ENCODE results near the gene SYNRG.

Gene SYNRG

GRCh38 chr17:37558299-37558698 lies 50.9 kb downstream of the SYNRG start:
- Histone ChIP-seq H3K4me3 (ENCODE audit: low read length) (no peak overlapping the region), H3K27me3 (ENCODE audit: control insufficient read depth, insufficient read depth, low read length) (no peaks in the 10 kb centered on the region), H3K4me1 (ENCODE audit: control insufficient read depth, insufficient read depth, low read length) (no peaks in the 10 kb centered on the region), H3K9ac (ENCODE audit: low read depth, low read length) (no peak overlapping the region), H3K36me3 (ENCODE audit: insufficient read depth, low read length) (peaks cover 21% of the 10 kb centered on the region), H3K9me3 (replicated peaks; ENCODE audit: low read length) (no peaks in the 10 kb centered on the region), H3K4me2 (ENCODE audit: low read length) (no peak overlapping the region)

DNA sequence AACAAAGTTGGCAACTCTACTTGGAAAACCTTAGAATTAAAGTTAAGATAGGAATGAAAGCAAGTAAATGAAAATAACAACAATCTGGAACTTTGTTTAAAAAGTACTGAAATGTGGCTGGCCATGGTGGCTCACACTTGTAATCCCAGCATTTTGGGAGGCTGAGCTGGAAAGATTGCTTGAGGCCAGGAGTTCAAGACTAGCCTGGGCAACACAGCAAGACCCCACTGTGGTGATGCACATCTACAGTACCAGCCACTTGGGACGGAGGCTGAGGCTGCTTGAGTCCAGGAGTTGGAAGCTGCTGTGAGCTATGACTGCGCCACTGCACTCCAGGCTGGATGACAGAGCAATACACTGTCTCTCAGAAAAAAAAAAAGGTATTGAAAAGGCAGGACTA lies 51.7 kb downstream of the SYNRG start:
- Histone ChIP-seq H3K4me2 (ENCODE audit: low read length) (no peak overlapping the region), H3K4me1 (ENCODE audit: control insufficient read depth, insufficient read depth, low read length) (no peaks in the 10 kb centered on the region), H3K9me3 (replicated peaks; ENCODE audit: low read length) (no peaks in the 10 kb centered on the region), H3K4me3 (ENCODE audit: low read length) (no peak overlapping the region), H3K36me3 (ENCODE audit: insufficient read depth, low read length) (peaks cover 27% of the 10 kb centered on the region), H3K9ac (ENCODE audit: low read depth, low read length) (no peak overlapping the region), H3K27me3 (ENCODE audit: control insufficient read depth, insufficient read depth, low read length) (no peaks in the 10 kb centered on the region)

DNA sequence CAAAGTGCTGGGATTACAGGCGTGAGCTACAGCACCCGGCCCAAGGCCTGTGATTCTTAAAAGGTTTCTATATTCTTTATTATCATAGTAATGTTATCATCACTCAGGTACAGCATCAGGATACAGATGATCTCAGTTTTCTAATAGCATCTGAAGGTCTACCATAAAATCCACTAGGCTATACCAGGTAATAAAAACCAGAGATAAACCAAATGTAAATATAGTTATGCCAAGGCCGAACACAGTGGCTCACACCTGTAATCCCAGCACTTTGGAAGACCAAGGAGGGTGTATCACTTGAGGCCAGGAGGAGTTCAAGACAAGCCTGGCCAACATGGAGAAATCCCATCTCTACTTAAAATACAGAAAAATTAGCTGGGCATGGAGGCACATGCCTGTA lies 53.8 kb downstream of the SYNRG start:
- H3K36me3 ChIP-seq (ENCODE audit: insufficient read depth, low read length): peaks cover 21% of the 10 kb centered on the region
- no peak overlapping the region for H3K4me3 ChIP-seq (ENCODE audit: low read length)
- no peaks in the 10 kb centered on the region for H3K4me1 ChIP-seq (ENCODE audit: control insufficient read depth, insufficient read depth, low read length)

GRCh38 chr17:37553401-37553966 lies 55.7 kb downstream of the SYNRG start:
- Histone ChIP-seq H3K4me3 (ENCODE audit: low read length) (no peak overlapping the region), H3K4me2 (ENCODE audit: low read length) (no peak overlapping the region), H3K27me3 (ENCODE audit: control insufficient read depth, insufficient read depth, low read length) (no peaks in the 10 kb centered on the region), H3K36me3 (ENCODE audit: insufficient read depth, low read length) (peaks cover 15% of the 10 kb centered on the region), H3K9me3 (replicated peaks; ENCODE audit: low read length) (no peaks in the 10 kb centered on the region), H3K9ac (ENCODE audit: low read depth, low read length) (no peak overlapping the region), H3K4me1 (ENCODE audit: control insufficient read depth, insufficient read depth, low read length) (no peaks in the 10 kb centered on the region)

More for the DNA sequence above, 53.8 kb downstream of the SYNRG start:
- H3K27me3 ChIP-seq (ENCODE audit: control insufficient read depth, insufficient read depth, low read length): no peaks in the 10 kb centered on the region
- H3K9me3 ChIP-seq (replicated peaks; ENCODE audit: low read length): no peaks in the 10 kb centered on the region
- H3K4me2 ChIP-seq (ENCODE audit: low read length): no peak overlapping the region
- H3K9ac ChIP-seq (ENCODE audit: low read depth, low read length): no peak overlapping the region

DNA sequence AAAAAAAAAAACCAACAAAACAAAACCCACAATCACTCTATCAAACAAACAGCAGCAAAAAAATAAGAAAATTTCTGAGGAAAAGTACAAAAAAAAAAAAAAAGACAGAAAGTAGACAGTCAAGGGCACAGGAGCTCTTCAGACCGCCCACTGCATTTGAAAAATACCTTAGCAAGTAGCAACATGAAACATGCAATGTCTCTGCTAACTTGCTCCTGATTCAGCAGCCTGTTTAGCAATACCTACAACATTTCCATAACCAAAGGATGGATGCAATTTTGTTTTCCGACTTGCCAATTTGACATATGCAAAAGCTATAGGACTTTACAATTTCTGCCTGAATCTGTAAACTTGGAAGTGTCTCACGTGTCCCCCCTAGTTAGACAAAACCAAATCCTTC lies 57.4 kb downstream of the SYNRG start:
- Histone ChIP-seq H3K27me3 (ENCODE audit: control insufficient read depth, insufficient read depth, low read length) (no peaks in the 10 kb centered on the region), H3K9ac (ENCODE audit: low read depth, low read length) (no peak overlapping the region), H3K4me1 (ENCODE audit: control insufficient read depth, insufficient read depth, low read length) (no peaks in the 10 kb centered on the region), H3K4me2 (ENCODE audit: low read length) (no peak overlapping the region), H3K36me3 (ENCODE audit: insufficient read depth, low read length) (peaks cover 13% of the 10 kb centered on the region), H3K4me3 (ENCODE audit: low read length) (no peak overlapping the region), H3K9me3 (replicated peaks; ENCODE audit: low read length) (no peaks in the 10 kb centered on the region)

DNA sequence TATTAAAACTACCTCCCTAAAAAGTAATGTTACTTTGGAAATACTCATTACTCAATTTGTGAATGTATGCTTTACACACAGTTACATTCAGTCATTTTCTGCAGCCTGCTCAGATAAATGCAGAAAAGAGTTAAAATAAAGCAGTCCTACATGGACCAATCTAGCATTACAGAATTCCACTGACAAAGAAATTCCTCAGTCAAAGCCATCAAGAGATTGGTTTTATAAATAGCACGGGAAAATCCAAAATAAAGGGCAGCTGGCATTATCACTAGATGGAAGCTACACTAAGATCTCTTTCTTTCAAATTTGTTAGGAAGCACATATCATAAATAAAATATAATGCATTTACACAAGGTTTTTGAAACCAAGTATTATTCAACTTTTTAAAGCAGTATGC lies 61.2 kb downstream of the SYNRG start:
- no peak overlapping the region for H3K9ac ChIP-seq (ENCODE audit: low read depth, low read length)
- H3K27me3 ChIP-seq (ENCODE audit: control insufficient read depth, insufficient read depth, low read length): no peaks in the 10 kb centered on the region

GRCh38 chr17:37546302-37546701 lies 62.9 kb downstream of the SYNRG start:
- H3K4me1 ChIP-seq (ENCODE audit: control insufficient read depth, insufficient read depth, low read length): no peaks in the 10 kb centered on the region
- no peaks in the 10 kb centered on the region for H3K27me3 ChIP-seq (ENCODE audit: control insufficient read depth, insufficient read depth, low read length)
- H3K9ac ChIP-seq (ENCODE audit: low read depth, low read length): no peak overlapping the region
- no peak overlapping the region for H3K4me2 ChIP-seq (ENCODE audit: low read length)
- H3K9me3 ChIP-seq (replicated peaks; ENCODE audit: low read length): no peaks in the 10 kb centered on the region
- H3K36me3 ChIP-seq (ENCODE audit: insufficient read depth, low read length): peaks cover 20% of the 10 kb centered on the region
- H3K4me3 ChIP-seq (ENCODE audit: low read length): no peak overlapping the region

More for the DNA sequence above, 61.2 kb downstream of the SYNRG start:
- H3K4me3 ChIP-seq (ENCODE audit: low read length): no peak overlapping the region
- H3K36me3 ChIP-seq (ENCODE audit: insufficient read depth, low read length): peaks cover 11% of the 10 kb centered on the region
- H3K9me3 ChIP-seq (replicated peaks; ENCODE audit: low read length): no peaks in the 10 kb centered on the region
- H3K4me1 ChIP-seq (ENCODE audit: control insufficient read depth, insufficient read depth, low read length): no peaks in the 10 kb centered on the region
- no peak overlapping the region for H3K4me2 ChIP-seq (ENCODE audit: low read length)

GRCh38 chr17:37545486-37545885 lies 63.7 kb downstream of the SYNRG start:
- no peak overlapping the region for H3K4me2 ChIP-seq (ENCODE audit: low read length)
- no peak overlapping the region for H3K4me3 ChIP-seq (ENCODE audit: low read length)
- no peak overlapping the region for H3K9ac ChIP-seq (ENCODE audit: low read depth, low read length)
- H3K4me1 ChIP-seq (ENCODE audit: control insufficient read depth, insufficient read depth, low read length): no peaks in the 10 kb centered on the region
- H3K9me3 ChIP-seq (replicated peaks; ENCODE audit: low read length): no peaks in the 10 kb centered on the region
- H3K27me3 ChIP-seq (ENCODE audit: control insufficient read depth, insufficient read depth, low read length): no peaks in the 10 kb centered on the region
- H3K36me3 ChIP-seq (ENCODE audit: insufficient read depth, low read length): peaks cover 26% of the 10 kb centered on the region

- H3K36me3 ChIP-seq (ENCODE audit: insufficient read depth, low read length): peaks cover 44% of the 10 kb centered on the region
- no peak overlapping the region for H3K9ac ChIP-seq (ENCODE audit: low read depth, low read length)
Measured at GRCh38 chr17:37543637-37544052, 65.6 kb downstream of the SYNRG start.

DNA sequence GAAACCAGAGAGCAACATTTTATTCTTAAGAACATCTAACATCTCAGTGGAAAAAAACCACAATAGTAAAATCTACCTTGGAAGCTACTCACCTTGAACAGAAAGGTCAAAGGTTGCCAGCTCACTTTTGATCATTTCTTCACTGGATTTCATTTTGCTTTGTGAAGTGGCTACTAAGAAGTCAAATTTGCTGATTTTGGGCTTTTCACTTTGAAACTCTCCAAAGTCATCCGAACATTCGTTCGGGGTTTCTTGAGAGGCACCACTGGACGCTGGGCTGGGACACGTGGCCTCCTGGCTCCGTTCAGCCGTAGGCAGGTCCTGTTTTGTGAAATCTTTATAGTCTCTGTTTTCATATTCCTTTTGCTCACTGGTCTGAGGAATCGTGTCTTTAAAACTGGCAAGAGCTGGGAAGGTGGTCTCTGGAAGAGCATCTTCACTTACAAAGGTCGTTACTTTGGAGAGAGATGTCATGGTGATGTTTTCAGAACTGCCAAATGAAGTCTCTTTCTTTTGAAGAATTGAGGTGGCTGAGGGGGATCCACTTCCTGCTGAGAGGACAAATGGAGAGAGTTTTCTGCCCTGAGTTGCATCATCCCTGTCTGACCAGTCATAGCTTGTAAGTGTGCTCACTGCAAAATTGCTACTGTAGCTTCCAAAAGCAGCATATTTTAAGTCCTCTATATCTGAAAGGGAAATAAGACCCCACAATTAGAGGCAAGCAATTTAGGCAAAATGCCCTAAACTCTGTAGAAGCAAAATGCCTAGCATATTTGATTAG lies 67.1 kb downstream of the SYNRG start:
- no peak overlapping the region for H3K4me2 ChIP-seq (ENCODE audit: low read length)
- no peak overlapping the region for H3K4me3 ChIP-seq (ENCODE audit: low read length)
- no peak overlapping the region for H3K9ac ChIP-seq (ENCODE audit: low read depth, low read length)
- H3K36me3 ChIP-seq (ENCODE audit: insufficient read depth, low read length): peaks cover 56% of the 10 kb centered on the region
- H3K9me3 ChIP-seq (replicated peaks; ENCODE audit: low read length): no peaks in the 10 kb centered on the region
- no peaks in the 10 kb centered on the region for H3K27me3 ChIP-seq (ENCODE audit: control insufficient read depth, insufficient read depth, low read length)
- H3K4me1 ChIP-seq (ENCODE audit: control insufficient read depth, insufficient read depth, low read length): no peaks in the 10 kb centered on the region

More at GRCh38 chr17:37543637-37544052, 65.6 kb downstream of the SYNRG start:
- no peaks in the 10 kb centered on the region for H3K27me3 ChIP-seq (ENCODE audit: control insufficient read depth, insufficient read depth, low read length)
- no peaks in the 10 kb centered on the region for H3K4me1 ChIP-seq (ENCODE audit: control insufficient read depth, insufficient read depth, low read length)
- H3K9me3 ChIP-seq (replicated peaks; ENCODE audit: low read length): no peaks in the 10 kb centered on the region
- no peak overlapping the region for H3K4me3 ChIP-seq (ENCODE audit: low read length)
- H3K4me2 ChIP-seq (ENCODE audit: low read length): no peak overlapping the region

DNA sequence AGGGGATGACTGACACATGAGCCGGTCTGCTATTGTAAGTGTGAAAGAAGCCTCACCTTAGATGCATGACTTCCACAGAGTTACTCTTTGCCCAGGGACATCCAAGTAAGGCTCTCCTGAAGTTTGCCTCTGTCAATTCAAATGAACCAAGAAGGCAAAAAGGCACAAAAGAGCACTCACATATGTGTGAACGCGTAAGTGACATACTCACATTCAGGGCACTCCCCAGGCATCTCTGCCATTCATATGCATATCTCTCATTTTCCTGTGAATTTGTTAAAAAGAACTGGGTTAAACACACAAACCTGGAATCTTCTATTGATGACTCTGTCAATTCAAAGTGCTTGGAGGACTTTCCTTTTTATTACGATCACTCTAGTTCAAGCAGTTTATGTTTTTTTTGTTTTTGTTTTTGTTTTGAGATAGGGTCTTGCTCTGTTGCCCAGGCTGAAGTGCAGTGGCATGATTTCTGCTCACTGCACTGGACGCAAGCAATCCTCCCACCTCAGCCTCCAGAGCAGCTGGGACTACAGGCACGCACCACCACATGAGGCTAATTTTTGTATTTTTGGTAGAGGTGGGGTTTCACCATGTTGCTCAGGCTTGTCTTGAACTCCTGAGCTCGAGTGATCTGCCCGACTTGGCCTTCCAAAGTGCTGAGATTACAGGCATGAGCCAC lies 70.1 kb downstream of the SYNRG start:
- Histone ChIP-seq H3K4me1 (ENCODE audit: control insufficient read depth, insufficient read depth, low read length) (no peaks in the 10 kb centered on the region), H3K36me3 (ENCODE audit: insufficient read depth, low read length) (peaks cover 76% of the 10 kb centered on the region), H3K9me3 (replicated peaks; ENCODE audit: low read length) (no peaks in the 10 kb centered on the region), H3K4me3 (ENCODE audit: low read length) (no peak overlapping the region), H3K4me2 (ENCODE audit: low read length) (no peak overlapping the region), H3K27me3 (ENCODE audit: control insufficient read depth, insufficient read depth, low read length) (no peaks in the 10 kb centered on the region), H3K9ac (ENCODE audit: low read depth, low read length) (no peak overlapping the region)

All from skeletal muscle satellite cell (primary cell).